Esophagus squamous epithelium (tissue), 5 donors: ENCODE measurements around the gene C5orf15. TPM values are rescaled to one million over a fixed set of nuclear protein-coding genes. Genes with fewer than 3 reads are reported as not detected.

ENCODE experiments used
- DNase-seq: peaks from one replicate; lab custom pipeline; 2025; lab: John Stamatoyannopoulos, UW
- H3K27ac ChIP-seq, 4 donors: fragments of 200-600 bp; sonication (generic); one replicate each; pipeline ENCODE4 v1.5.1; 2016 to 2019; ENCODE audit warnings: mild to moderate bottlenecking in 1 of 4
- H3K27me3 ChIP-seq, 4 donors: fragments of 200-600 bp; sonication (generic); 1 replicate in 3 of 4; 2 replicates in 1 of 4; pipeline versions ENCODE4 v1.5.1 to v1.6.0; 2017 to 2021; ENCODE audit warnings: antibody characterized with exemption in 1 of 4
- H3K36me3 ChIP-seq, 3 donors: fragments of 200-600 bp; sonication (generic); one replicate each; pipeline ENCODE4 v1.5.1; 2016 to 2019
- H3K4me1 ChIP-seq, 3 donors: fragments of 200-600 bp; sonication (generic); one replicate each; pipeline ENCODE4 v1.5.1; 2017 to 2019
- H3K4me3 ChIP-seq, 4 donors: fragments of 200-600 bp; sonication (generic); 1 replicate in 3 of 4; 2 replicates in 1 of 4; pipeline ENCODE4 v1.5.1; 2016 to 2019; ENCODE audit warnings: mild to moderate bottlenecking in 2 of 4, moderate library complexity in 1 of 4
- H3K9me3 ChIP-seq, 3 donors: fragments of 200-600 bp; sonication (generic); one replicate each; pipeline ENCODE4 v1.5.1; 2016 to 2019
- CTCF ChIP-seq, 6 experiments: fragments of 450-650 bp in 4 of 6; fragments of 200-600 bp in 2 of 6; sonication (generic) in 2 of 6; IDR thresholded peaks; one replicate each; pipeline ENCODE4 v1.5.1; 2016 to 2019; ENCODE audit warnings: antibody characterized with exemption in 6 of 6, mild to moderate bottlenecking in 4 of 6, moderate library complexity in 4 of 6
- POLR2A ChIP-seq, 4 donors: fragments of 450-650 bp; IDR thresholded peaks; one replicate each; pipeline ENCODE4 v1.6.1; 2017; ENCODE audit warnings: antibody characterized with exemption in 4 of 4, mild to moderate bottlenecking in 4 of 4, moderate library complexity in 3 of 4
- WGBS, 2 donors: methylation state at CpG; one replicate each; pipeline ENCODE4 v1.1.5; 2018; 5-methylcytosine and 5-hydroxymethylcytosine counted together
- intact Hi-C: fragments of 100-400 bp; cut with DNase I; formaldehyde crosslinking; loops from one replicate; pipeline ENCODE4 v1.15.0; 2022
- total RNA-seq, 4 donors: library from RNA; depleted of rRNA; stranded (reverse); fragments of >200 nt; gene quantifications; one replicate each; pipeline ENCODE4 v1.1.0, GENCODE V29; 2016
- donor health status: DM: yes; HTN: yes; CAD: no.

The C5orf15 gene
- total RNA-seq, 4 donors from 2014 or later = 16.5 to 38.0 (median 22.0) TPM

GRCh38 chr5:133967698-133968203 is 674 bp downstream of the C5orf15 start:
- no peak for TF ChIP-seq POLR2A (IDR thresholded peaks at IDR 0.05)
- no peak for TF ChIP-seq CTCF (IDR thresholded peaks at IDR 0.05)
- WGBS, 2 donors = 0 to 2% methylated on average over 12 of the region's 12 CpGs
- Histone ChIP-seq H3K36me3 (peaks cover 0 to 32% (median 0%) of the 10 kb centered on the region in 3 donors), H3K4me1 (peaks cover 11 to 36% (median 13%) of the 10 kb centered on the region in 3 donors), H3K27ac (peak overlapping the region; percentile 89 to 93 (median 92)), H3K27me3 (no peaks in the 10 kb centered on the region), H3K4me3 (peak overlapping the region; percentile 72 to 92 (median 88)), H3K9me3 (no peaks in the 10 kb centered on the region)
- DNase-seq = no peak
- intact Hi-C loops = no loop called here

- intact Hi-C loops = no loop called here
- Histone ChIP-seq H3K27me3 (no peaks in the 10 kb centered on the region), H3K4me1 (peaks cover 11 to 36% (median 13%) of the 10 kb centered on the region in 3 donors), H3K27ac (peak overlapping the region in 2 of 4 donors; percentile 89 to 93), H3K36me3 (peaks cover 0 to 25% (median 0%) of the 10 kb centered on the region in 3 donors), H3K4me3 (peak overlapping the region in 3 of 4 donors; percentile 85 to 92 (median 91)), H3K9me3 (no peaks in the 10 kb centered on the region)
- 60 to 68% methylated on average over 5 of the region's 5 CpGs for WGBS, 2 donors
- TF ChIP-seq CTCF (IDR thresholded peaks at IDR 0.05) = no peak
- no peak for TF ChIP-seq POLR2A (IDR thresholded peaks at IDR 0.05)
- DNase-seq = no peak
Observed at GRCh38 chr5:133967124-133967523, 1.3 kb downstream of the C5orf15 start.

GRCh38 chr5:133966090-133966489 is 2.3 kb downstream of the C5orf15 start:
- peaks cover 0 to 15% (median 0%) of the 10 kb centered on the region in 3 donors for H3K36me3 ChIP-seq
- no peaks in the 10 kb centered on the region for H3K27me3 ChIP-seq
- DNase-seq = no peak
- WGBS, 2 donors = 91 to 98% methylated on average over 10 of the region's 10 CpGs
- no peaks in the 10 kb centered on the region for H3K9me3 ChIP-seq
- peaks cover 11 to 36% (median 13%) of the 10 kb centered on the region in 3 donors for H3K4me1 ChIP-seq
- intact Hi-C loops = no loop called here
- H3K27ac ChIP-seq = no peak overlapping the region
- TF ChIP-seq CTCF (IDR thresholded peaks at IDR 0.05) (no peak), POLR2A (IDR thresholded peaks at IDR 0.05) (no peak)
- H3K4me3 ChIP-seq = no peak overlapping the region

GRCh38 chr5:133963493-133964128 is 4.8 kb downstream of the C5orf15 start:
- no peak overlapping the region for H3K4me3 ChIP-seq
- TF ChIP-seq CTCF (IDR thresholded peaks at IDR 0.05) = no peak
- TF ChIP-seq POLR2A (IDR thresholded peaks at IDR 0.05) = no peak
- DNase-seq = no peak
- H3K4me1 ChIP-seq = peaks cover 7 to 23% (median 11%) of the 10 kb centered on the region in 3 donors
- intact Hi-C loops = no loop called here
- no peaks in the 10 kb centered on the region for H3K9me3 ChIP-seq
- no peak overlapping the region for H3K27ac ChIP-seq
- H3K36me3 ChIP-seq = peaks cover 0 to 25% (median 0%) of the 10 kb centered on the region in 3 donors
- 92 to 100% methylated on average over 1 to 2 of the region's 2 CpGs for WGBS, 2 donors
- H3K27me3 ChIP-seq = no peaks in the 10 kb centered on the region

- Histone ChIP-seq H3K9me3 (no peaks in the 10 kb centered on the region), H3K36me3 (peaks cover 0 to 29% (median 4%) of the 10 kb centered on the region in 3 donors), H3K27ac (no peak overlapping the region), H3K27me3 (no peaks in the 10 kb centered on the region), H3K4me1 (peaks cover 7 to 21% (median 11%) of the 10 kb centered on the region in 3 donors), H3K4me3 (no peak overlapping the region)
- intact Hi-C loops = no loop called here
- TF ChIP-seq POLR2A (IDR thresholded peaks at IDR 0.05) (no peak), CTCF (IDR thresholded peaks at IDR 0.05) (no peak)
- DNase-seq = no peak
- WGBS, 2 donors = 61 to 71% methylated on average over 2 of the region's 2 CpGs
Observed at GRCh38 chr5:133962801-133963476, 5.5 kb downstream of the C5orf15 start.
